ENCODE measurements around the gene GPR176.
A peak's percentile ranks its signal among the peaks of the same experiment; 100 is the strongest.

GPR176 gene, protein sequence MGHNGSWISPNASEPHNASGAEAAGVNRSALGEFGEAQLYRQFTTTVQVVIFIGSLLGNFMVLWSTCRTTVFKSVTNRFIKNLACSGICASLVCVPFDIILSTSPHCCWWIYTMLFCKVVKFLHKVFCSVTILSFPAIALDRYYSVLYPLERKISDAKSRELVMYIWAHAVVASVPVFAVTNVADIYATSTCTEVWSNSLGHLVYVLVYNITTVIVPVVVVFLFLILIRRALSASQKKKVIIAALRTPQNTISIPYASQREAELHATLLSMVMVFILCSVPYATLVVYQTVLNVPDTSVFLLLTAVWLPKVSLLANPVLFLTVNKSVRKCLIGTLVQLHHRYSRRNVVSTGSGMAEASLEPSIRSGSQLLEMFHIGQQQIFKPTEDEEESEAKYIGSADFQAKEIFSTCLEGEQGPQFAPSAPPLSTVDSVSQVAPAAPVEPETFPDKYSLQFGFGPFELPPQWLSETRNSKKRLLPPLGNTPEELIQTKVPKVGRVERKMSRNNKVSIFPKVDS

GRCh38 chr15:39919748-39920509 is at the start of gene GPR176:
TSS of gene GPR176 (minus strand) at chr15:39920266. CDS start at chr15:39920026, 240 bp downstream.
- DNase-seq, result peak; percentile 16 to 28

DNA sequence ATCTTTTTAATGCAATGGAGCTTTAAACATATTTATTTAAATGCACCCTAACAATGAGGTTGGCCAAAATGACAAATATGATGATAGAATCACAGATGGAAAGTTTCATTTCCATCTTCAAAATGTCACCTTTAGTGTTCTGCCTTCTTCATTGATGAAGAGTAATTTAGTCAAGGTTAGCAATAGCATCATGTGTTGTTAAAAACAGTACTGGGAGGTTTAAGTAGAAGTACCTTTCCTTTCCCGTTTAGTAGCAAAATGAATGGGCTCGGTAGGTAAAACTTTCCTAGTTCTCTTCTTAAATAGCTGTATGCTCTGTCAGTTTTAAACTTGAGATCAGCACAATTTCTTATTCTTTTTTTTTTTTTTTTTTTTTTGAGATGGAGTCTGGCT is 48.9 kb upstream of the GPR176 start:
- DNase-seq, result no peak

DNA sequence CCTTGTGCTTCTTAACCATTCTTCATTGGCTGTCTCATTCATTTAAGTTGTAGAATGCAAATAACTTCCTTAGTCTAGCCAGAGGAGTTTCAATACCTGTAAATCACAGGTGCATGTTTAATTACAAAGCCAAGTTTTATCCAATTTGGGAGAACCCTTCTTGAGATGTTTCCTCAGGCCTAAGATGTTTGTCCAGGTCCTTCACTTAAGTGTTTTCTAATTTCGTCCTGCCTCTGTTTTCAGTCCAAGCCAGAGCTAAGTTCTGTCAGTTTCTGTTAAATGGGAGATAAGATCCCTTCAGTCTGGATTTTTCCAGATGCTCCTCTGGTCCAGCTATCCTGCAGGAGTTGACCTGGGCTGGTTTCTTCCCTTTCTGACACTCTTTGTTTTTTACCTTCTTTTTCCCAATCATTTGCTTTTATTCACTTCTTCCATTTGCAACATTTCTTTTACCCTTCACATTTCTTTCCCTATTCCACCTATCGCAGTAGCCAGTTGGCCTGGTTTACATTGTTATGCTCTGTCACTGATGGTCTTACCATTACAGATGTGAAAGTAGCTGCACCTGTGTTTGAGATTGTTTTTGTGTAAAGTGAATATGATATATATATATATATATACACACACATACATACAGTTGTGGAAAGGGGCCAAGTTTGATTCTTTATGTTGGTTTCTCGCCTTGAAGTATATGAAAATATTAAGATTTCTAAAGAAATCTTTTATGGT is 48.4 kb upstream of the GPR176 start:
- DNase-seq, result no peak

DNA sequence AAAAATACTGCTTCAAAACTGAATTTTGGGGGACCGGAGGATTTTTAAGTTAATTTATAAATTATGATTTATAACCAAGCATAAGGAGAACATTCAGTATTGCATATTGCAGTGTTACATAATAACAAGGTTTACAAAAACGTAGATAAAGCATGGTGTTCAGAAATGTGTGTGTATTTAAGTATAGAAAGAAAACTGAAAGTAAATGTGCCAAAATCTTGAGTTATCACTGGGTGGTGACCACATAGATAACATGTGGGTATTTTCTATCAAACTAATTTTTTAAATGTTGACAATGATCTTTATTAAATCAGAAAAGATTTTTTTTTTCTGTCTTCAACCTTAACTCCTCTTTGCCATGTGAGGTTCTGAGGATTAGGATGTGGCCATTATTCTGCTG is 46.5 kb upstream of the GPR176 start:
- DNase-seq, result no peak

DNA sequence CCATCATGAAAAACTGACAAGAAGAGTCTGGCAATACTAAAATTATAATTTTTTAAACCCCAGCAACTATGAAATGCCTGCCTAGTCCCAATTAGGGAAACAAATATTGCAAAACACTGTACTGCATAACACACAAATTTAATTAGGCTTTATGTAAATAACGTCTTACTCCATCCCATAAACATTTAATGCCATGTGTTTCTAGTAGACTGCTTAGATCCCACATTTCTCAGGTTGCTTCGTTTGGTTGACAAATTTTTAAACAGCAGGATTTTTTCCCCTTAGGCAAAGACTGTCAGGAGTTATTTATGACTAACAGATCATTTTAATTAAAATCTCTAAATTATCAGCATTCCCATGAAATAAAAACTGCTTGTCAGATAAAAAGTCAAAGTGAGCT is 43.7 kb upstream of the GPR176 start:
- no peak for DNase-seq

DNA sequence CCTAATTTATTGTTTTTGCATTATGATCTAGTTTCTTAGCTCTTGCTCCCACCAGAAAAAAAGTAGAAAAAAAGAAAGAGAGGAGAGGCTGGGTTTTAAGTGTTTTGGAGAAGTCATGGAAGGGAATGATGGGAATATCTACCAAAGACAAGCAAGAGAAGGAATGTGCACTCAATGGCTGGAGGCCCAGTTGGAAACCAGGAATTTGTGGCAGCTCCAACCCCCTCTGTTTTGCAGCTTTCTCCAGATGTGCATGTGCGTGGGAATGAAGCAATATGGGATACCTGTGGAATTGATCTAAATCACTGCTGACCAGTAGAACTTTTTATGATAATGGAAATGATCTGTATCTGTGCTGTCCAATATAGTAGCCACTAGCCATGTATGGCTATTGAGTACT is 41.0 kb upstream of the GPR176 start:
- no peak for DNase-seq

DNA sequence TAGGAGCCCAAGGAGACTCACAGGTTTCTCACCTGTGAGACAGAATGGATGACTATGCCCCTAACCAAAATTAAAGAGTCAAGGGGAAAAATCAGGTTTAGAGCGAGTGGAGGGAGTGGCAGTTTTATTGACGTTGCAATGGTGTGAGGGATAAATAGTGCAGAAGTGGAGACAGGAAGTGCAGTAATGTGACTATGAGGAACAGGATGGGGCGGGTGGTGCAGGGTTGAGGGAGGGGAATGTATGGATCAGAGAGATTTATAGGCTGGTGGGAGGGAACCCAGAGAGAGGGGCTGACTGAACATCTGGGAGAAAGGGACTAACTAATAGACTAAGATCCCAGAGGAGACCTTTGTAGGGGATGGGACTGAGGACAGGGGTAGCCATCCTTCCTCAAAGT is 40.3 kb upstream of the GPR176 start:
- DNase-seq, result no peak

DNA sequence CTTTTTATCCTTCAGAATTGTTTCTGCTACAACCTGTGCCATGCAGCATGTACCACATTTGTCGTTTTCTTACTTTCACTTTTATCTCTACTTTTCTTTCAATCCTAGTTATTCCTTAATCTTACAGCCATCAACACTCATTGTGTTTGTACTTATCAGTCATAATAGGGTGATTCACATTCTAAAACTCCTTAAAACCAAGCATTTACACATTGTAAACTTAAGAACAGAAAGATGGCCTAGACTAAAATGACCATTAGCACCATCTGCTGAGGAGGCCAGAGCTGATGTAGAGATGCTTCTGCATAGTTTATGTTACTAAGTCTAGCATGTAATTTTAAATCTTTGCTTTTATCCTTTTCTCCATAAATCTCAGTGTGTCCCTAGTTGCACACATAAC is 39.3 kb upstream of the GPR176 start:
- DNase-seq, result no peak

DNA sequence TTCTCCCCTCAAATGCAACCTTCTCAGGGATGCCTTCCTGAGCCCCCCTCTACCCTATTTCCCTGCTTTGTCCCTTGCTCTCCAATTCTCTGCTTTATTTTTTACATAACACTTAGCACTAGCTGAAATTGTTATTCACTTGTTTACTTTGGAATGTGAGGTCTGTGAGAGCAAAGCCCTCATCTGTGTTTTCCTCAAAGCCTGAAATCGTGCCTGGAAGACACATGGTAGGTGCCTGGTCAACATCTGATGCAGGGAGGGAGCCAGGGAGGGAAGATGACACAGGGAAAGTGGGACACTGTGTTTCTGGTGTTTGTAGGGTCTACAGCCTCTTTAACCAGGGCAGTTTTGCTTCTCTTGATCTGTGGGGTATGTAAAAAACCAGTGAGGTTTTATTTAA is 37.4 kb upstream of the GPR176 start:
- DNase-seq, result no peak

DNA sequence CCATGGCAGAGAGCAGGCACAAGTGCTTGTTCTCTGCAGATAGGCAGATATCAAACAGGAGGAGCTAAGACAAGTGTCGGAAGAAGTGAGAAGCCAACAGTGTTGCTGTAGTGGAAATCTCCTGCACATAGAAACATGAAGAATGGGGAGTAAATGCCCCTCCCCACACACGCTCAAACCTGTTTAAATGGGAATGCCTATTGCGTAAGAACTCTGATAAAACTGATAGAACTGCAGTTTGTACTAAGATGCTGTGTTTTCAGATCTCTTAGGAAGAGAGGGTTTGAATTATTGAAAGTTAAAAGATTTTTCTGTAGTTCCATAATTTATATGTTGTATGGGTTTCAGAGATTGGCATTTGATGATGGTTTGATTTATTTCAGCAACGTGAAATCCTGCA is 33.5 kb upstream of the GPR176 start:
- DNase-seq, result no peak

DNA sequence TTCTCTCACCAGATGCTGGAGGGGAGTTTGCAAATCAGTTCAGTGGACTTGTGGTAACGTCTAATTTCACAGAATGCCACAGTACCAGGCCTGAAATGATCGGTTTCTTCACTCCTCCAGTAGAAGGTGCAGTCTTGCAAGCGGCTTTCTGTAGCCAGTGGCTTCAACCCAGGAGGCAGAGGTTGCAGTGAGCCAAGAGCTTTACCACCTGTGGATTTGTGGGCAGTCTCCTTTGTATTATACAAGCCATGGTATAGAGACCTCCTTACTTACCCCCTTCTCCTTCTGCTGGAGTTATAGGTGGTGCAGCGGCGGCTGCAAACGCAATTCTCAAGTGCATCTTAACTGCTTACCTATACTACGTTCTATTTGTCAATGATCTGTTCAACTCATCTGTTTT is 31.5 kb upstream of the GPR176 start:
- DNase-seq, result no peak

GRCh38 chr15:39948817-39949216 is 28.8 kb upstream of the GPR176 start:
- no peak for DNase-seq

DNA sequence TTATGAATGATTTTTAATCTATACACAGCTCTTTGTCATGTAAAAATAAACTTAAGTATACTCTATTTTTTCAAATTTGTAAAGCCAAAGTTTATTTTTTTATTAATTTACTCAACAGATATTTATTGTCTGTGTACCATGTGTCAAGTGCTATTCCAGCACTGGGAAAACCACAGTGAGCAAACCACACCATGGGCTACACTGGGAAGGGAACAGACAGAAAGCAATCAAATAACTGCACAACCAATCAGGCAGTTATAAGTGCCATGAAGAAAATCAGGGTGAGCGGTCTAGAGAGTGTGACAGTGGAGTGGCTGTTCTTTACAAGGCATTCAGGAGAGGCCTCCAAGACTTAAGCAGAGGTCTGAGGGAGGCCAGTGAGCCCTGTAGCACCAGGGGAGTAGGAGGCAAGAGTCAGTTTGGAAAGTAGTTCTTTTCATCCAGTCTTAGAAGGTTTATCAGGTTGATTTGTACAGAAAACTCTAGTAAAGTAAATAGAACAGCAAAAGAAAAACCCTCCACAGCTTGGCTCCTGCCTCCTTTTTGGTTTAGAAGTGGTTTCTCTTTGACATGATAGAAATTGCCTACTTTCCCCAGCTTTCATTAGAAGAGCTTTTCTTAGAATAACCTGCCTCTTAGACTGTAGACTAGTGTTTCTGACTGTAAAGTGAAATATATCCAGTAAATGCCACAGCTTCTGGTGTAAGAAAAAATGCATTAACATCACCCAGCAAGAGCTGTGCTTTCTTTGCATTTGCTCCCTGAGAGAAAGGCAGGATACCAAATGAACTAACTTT is 27.5 kb upstream of the GPR176 start:
- DNase-seq, result no peak

DNA sequence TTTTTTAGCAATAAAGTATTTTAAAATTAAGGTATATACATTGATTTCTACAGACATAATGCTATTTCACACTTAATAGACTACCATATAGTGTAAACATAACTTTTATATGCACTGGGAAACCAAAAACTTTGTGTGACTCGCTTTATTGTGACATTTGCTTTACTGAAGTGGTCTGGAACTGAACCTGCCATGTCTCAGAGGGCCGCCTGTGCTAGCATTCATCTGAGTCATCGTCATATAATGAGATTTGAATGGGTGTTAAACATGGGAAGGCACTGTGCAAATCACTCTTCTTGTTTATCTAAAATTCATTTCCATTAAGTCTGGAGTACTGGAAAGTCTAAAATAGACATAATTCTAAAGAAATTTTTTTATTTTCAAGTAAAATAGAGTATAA is 26.8 kb upstream of the GPR176 start:
- DNase-seq, result no peak

- no peak for DNase-seq
Measured at GRCh38 chr15:39944726-39945125, 24.7 kb upstream of the GPR176 start.

DNA sequence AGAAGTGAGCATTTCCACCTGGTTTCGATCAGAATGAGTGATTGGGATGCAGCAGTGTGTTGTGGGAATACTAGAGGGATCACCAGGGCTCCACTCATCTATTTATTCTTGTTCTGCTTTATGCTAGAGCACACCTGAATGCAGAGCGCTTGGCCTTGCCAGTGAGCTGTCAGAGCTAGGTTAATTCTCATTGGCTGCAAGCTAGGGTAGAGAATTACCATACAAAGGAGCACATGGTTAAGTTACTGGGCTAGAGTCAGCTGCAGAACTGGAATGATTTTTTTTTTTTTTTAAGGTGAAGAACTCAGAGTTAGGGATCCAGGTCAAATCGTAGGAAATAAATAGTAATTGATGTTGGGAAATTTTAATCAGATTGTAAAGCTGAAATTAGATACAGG is 22.7 kb upstream of the GPR176 start:
- no peak for DNase-seq

GRCh38 chr15:39942101-39942752 is 22.2 kb upstream of the GPR176 start:
- no peak for DNase-seq

GRCh38 chr15:39939487-39940452 is 19.7 kb upstream of the GPR176 start:
- DNase-seq, result no peak

DNA sequence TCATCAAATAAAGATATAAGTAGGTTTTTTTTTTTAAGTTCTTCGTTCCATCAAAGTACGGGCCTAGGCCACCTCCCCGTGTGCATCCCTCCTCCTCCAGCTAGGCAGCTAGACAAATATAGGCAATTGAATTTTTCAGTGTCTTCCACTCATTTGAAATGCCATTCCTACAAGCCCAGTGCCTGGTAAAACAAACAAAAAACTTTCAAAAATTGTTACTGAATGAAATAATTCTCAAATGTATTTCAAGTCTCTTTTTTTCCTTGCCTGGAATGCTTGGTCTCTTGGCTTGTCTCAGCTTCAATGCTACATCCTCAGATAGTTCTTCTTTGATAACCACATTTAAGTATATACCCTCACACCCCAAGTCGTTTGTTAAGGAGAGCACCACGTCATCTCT is 17.6 kb upstream of the GPR176 start:
- DNase-seq, result no peak

- no peak for DNase-seq
Measured at GRCh38 chr15:39936681-39937080, 16.6 kb upstream of the GPR176 start.

- DNase-seq, result no peak
Measured at GRCh38 chr15:39936187-39936586, 16.1 kb upstream of the GPR176 start.
